ENCODE results near the gene IARS1. TPM values are rescaled to one million over a fixed set of nuclear protein-coding genes. Genes with fewer than 3 reads are reported as not detected.

The IARS1 gene
- polyA plus RNA-seq (2013, experiment 1 of 2; ENCODE audit: insufficient read length) = 197 TPM
- 124 TPM for polyA plus RNA-seq (2013, experiment 2 of 2; ENCODE audit: insufficient read length)

- peak; percentile 98 for DNase-seq
Observed at GRCh38 chr9:92293452-92294296, at the start of gene IARS1. Gene IARS1, minus strand, starts transcription at chr9:92293697. Its CDS starts 4,278 bp downstream, at chr9:92289419.

- peak; percentile 17 for DNase-seq
Observed at GRCh38 chr9:92342825-92343488, 49.5 kb upstream of the IARS1 start.

GRCh38 chr9:92341578-92341977 is 48.1 kb upstream of the IARS1 start:
- DNase-seq = no peak

GRCh38 chr9:92333282-92333634 is 39.8 kb upstream of the IARS1 start:
- DNase-seq = no peak

GRCh38 chr9:92332577-92333281 is 39.2 kb upstream of the IARS1 start:
- DNase-seq = no peak

GRCh38 chr9:92328225-92328624 is 34.7 kb upstream of the IARS1 start:
- DNase-seq = peak; percentile 56

- no peak for DNase-seq
Observed at GRCh38 chr9:92327283-92327850, 33.9 kb upstream of the IARS1 start.

GRCh38 chr9:92325991-92326500 is 32.5 kb upstream of the IARS1 start:
- DNase-seq = no peak

GRCh38 chr9:92325269-92325990 is 31.9 kb upstream of the IARS1 start, which contains the start of the genes CENPP and NOL8:
Gene CENPP, plus strand, starts transcription at chr9:92325953.
Gene NOL8, minus strand, starts transcription at chr9:92325350. Its CDS starts 1,189 bp downstream, at chr9:92324161.
- peak; percentile 91 for DNase-seq

GRCh38 chr9:92324889-92325268 is 31.4 kb upstream of the IARS1 start:
- DNase-seq = no peak

- DNase-seq = no peak
Observed at GRCh38 chr9:92324431-92324830, 30.9 kb upstream of the IARS1 start.

- DNase-seq = no peak
Observed at GRCh38 chr9:92315456-92315855, 22.0 kb upstream of the IARS1 start.

- DNase-seq = no peak
Observed at GRCh38 chr9:92313624-92314012, 20.1 kb upstream of the IARS1 start.

GRCh38 chr9:92312887-92313623 is 19.6 kb upstream of the IARS1 start:
- DNase-seq = no peak

- DNase-seq = no peak
Observed at GRCh38 chr9:92310562-92310961, 17.1 kb upstream of the IARS1 start.

GRCh38 chr9:92308893-92309292 is 15.4 kb upstream of the IARS1 start:
- no peak for DNase-seq

- DNase-seq = no peak
Observed at GRCh38 chr9:92300936-92301335, 7.4 kb upstream of the IARS1 start.

- DNase-seq = no peak
Observed at GRCh38 chr9:92299116-92299515, 5.6 kb upstream of the IARS1 start.

GRCh38 chr9:92298036-92298435 is 4.5 kb upstream of the IARS1 start:
- DNase-seq = no peak

- no peak for DNase-seq
Observed at GRCh38 chr9:92297611-92298010, 4.1 kb upstream of the IARS1 start.

- DNase-seq = no peak
Observed at GRCh38 chr9:92295827-92296258, 2.3 kb upstream of the IARS1 start.
